Mononuclear cell (primary cell): ENCODE results near the gene ODR4. TPM values are rescaled to one million over a fixed set of nuclear protein-coding genes. Genes with fewer than 3 reads are reported as not detected.
"Not testable (repeated sequence)": the region's sequence is repeated elsewhere in the genome, so short reads cannot be mapped to it uniquely, and the experiment has no call there.

Experiments used
- H3K27me3 ChIP-seq: 2 replicates; pipeline ENCODE4 v1.6.0; 2011; ENCODE audit warnings: low read length, control low read depth; ENCODE audit not compliant: insufficient read depth
- H3K4me1 ChIP-seq: 2 replicates; pipeline ENCODE4 v1.5.1; 2011; ENCODE audit warnings: mild to moderate bottlenecking, low read length, control low read depth; ENCODE audit not compliant: insufficient read depth
- H3K4me3 ChIP-seq: 2 replicates; pipeline ENCODE4 v1.5.1; 2011; ENCODE audit warnings: mild to moderate bottlenecking, low read length, moderate library complexity
- H3K9me3 ChIP-seq: 2 replicates; pipeline ENCODE4 v1.5.1; 2011; ENCODE audit warnings: low read depth, mild to moderate bottlenecking, control low read depth, low read length
- total RNA-seq: library from RNA; depleted of rRNA; stranded (reverse); fragments of >200 nt; gene quantifications from one replicate; pipeline ENCODE4 v1.2.3, GENCODE V29; 2012

The ODR4 gene
- total RNA-seq, 1 donor: 27.6 TPM

- Histone ChIP-seq H3K27me3 (no peaks in the 10 kb centered on the region), H3K4me1 (peaks cover 17% of the 10 kb centered on the region), H3K4me3 (no peak overlapping the region), H3K9me3 (no peaks in the 10 kb centered on the region)
These were observed 70.5 kb downstream of the ODR4 start for GRCh38 chr1:186446152-186446551.

GRCh38 chr1:186454981-186455380, 79.3 kb downstream of the ODR4 start:
- Histone ChIP-seq H3K9me3 (no peaks in the 10 kb centered on the region), H3K4me1 (peaks cover 3% of the 10 kb centered on the region)

GRCh38 chr1:186456729-186457255, 81.2 kb downstream of the ODR4 start:
- Histone ChIP-seq H3K27me3 (no peaks in the 10 kb centered on the region), H3K9me3 (no peaks in the 10 kb centered on the region), H3K4me1 (peaks cover 3% of the 10 kb centered on the region), H3K4me3 (no peak overlapping the region)

More at GRCh38 chr1:186454981-186455380, 79.3 kb downstream of the ODR4 start:
- Histone ChIP-seq H3K4me3 (no peak overlapping the region), H3K27me3 (no peaks in the 10 kb centered on the region)

GRCh38 chr1:186459161-186459560, 83.5 kb downstream of the ODR4 start:
- not testable (repeated sequence) for H3K4me3 ChIP-seq, H3K4me1 ChIP-seq, H3K27me3 ChIP-seq, H3K9me3 ChIP-seq

GRCh38 chr1:186461014-186461413, 85.4 kb downstream of the ODR4 start, which contains the start of gene PDC:
PDC (minus strand) TSS chr1:186461114; CDS start chr1:186449459, 11,655 bp downstream.
- Histone ChIP-seq H3K4me1 (peaks cover 3% of the 10 kb centered on the region), H3K27me3 (no peaks in the 10 kb centered on the region), H3K9me3 (no peaks in the 10 kb centered on the region), H3K4me3 (no peak within 1 kb of the TSS)

- Histone ChIP-seq H3K9me3 (no peaks in the 10 kb centered on the region), H3K27me3 (peaks cover 2% of the 10 kb centered on the region), H3K4me1 (no peaks in the 10 kb centered on the region), H3K4me3 (no peak overlapping the region)
These were observed 87.9 kb downstream of the ODR4 start for GRCh38 chr1:186463511-186463910.

GRCh38 chr1:186463926-186464325, 88.3 kb downstream of the ODR4 start:
- H3K4me3 ChIP-seq: no peak overlapping the region
- peaks cover 2% of the 10 kb centered on the region for H3K27me3 ChIP-seq
- no peaks in the 10 kb centered on the region for H3K9me3 ChIP-seq
- no peaks in the 10 kb centered on the region for H3K4me1 ChIP-seq

- H3K9me3 ChIP-seq, H3K4me3 ChIP-seq, H3K27me3 ChIP-seq, H3K4me1 ChIP-seq: not testable (repeated sequence)
These were observed 89.9 kb downstream of the ODR4 start for GRCh38 chr1:186465491-186465890.

GRCh38 chr1:186465946-186466345, 90.3 kb downstream of the ODR4 start:
- H3K4me3 ChIP-seq: no peak overlapping the region
- no peaks in the 10 kb centered on the region for H3K9me3 ChIP-seq
- no peaks in the 10 kb centered on the region for H3K4me1 ChIP-seq
- peaks cover 2% of the 10 kb centered on the region for H3K27me3 ChIP-seq

Other genes with a start within 250 kb of the ODR4 start
- gene PRG4, start 79.6 kb upstream of the ODR4 start, total RNA-seq: under 0.01 TPM
- 79.2 TPM for gene TPR, start 585 bp upstream of the ODR4 start, total RNA-seq
- gene PDC, start 85.3 kb downstream of the ODR4 start, total RNA-seq: not detected